NB4 (cell line): ENCODE results near the gene CDH22.

ENCODE experiments used
- DNase-seq: peaks from one replicate; pipeline ENCODE4 v3.0.0; 2010; ENCODE audit warnings: low read depth
- H3K4me3 ChIP-seq: one replicate; pipeline ENCODE4 v1.5.1; 2011; ENCODE audit warnings: mild to moderate bottlenecking, low read depth, low read length, moderate library complexity
- MYC ChIP-seq: IDR thresholded peaks from 2 replicates; pipeline ENCODE4 v1.6.1; 2011; ENCODE audit warnings: low read depth, low read length
- POLR2A ChIP-seq: IDR thresholded peaks from 2 replicates; pipeline ENCODE4 v1.6.1; 2011; ENCODE audit warnings: mild to moderate bottlenecking; ENCODE audit not compliant: insufficient read length; ENCODE audit errors: extremely low read depth
- TF ChIP-seq, protein P1 (sequence below): IDR thresholded peaks from 2 replicates; pipeline ENCODE4 v1.6.1; 2011; ENCODE audit warnings: low read depth, low read length
- TF ChIP-seq, protein P2 (sequence below): IDR thresholded peaks from one replicate; pipeline ENCODE4 v1.5.1; 2012; ENCODE audit warnings: low read depth, low read length

Gene CDH22

DNA sequence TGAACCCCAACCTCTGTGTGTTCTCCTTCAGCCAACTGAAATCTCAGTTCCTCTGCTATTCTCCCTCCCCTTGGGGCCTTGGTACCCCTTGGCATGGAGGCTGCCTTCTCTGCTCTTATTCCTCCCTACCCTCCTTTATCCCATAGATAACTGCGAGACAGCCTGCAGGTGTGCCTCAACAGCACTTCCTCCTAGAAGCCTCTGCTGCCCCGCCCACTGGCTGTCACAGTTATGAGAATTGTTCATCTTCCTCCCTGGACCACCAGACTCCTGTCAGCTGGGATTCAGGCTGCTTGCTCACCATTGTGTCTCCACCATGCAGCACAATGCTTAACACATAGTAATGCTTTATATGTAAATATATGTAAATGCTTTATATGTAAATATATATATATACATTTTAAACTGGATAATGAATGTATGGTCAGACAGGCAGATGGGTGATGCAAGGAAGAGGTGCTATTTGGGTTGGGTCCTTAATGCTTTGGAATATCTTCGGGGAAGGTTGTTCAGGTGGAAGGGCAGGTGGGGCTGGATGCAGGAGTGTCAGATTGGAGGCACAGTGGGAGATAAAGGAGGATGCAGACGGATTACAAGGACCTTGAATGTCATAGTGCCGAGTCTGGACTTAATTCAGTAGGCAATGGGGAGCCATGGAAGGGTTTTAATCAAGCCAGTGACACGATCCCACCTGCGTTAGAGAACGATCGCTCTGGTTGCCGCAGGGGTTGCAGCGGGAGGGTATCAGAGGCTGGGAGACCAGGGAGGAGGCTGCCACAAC, 4.9 kb downstream of the CDH22 start:
- TF ChIP-seq POLR2A (no peak), MYC (no peak)
- TF ChIP-seq, protein P1, sequence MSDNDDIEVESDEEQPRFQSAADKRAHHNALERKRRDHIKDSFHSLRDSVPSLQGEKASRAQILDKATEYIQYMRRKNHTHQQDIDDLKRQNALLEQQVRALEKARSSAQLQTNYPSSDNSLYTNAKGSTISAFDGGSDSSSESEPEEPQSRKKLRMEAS, result no peak
- TF ChIP-seq, protein P2, sequence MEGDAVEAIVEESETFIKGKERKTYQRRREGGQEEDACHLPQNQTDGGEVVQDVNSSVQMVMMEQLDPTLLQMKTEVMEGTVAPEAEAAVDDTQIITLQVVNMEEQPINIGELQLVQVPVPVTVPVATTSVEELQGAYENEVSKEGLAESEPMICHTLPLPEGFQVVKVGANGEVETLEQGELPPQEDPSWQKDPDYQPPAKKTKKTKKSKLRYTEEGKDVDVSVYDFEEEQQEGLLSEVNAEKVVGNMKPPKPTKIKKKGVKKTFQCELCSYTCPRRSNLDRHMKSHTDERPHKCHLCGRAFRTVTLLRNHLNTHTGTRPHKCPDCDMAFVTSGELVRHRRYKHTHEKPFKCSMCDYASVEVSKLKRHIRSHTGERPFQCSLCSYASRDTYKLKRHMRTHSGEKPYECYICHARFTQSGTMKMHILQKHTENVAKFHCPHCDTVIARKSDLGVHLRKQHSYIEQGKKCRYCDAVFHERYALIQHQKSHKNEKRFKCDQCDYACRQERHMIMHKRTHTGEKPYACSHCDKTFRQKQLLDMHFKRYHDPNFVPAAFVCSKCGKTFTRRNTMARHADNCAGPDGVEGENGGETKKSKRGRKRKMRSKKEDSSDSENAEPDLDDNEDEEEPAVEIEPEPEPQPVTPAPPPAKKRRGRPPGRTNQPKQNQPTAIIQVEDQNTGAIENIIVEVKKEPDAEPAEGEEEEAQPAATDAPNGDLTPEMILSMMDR, result no peak
- no peak for DNase-seq
- no peak overlapping the region for H3K4me3 ChIP-seq

DNA sequence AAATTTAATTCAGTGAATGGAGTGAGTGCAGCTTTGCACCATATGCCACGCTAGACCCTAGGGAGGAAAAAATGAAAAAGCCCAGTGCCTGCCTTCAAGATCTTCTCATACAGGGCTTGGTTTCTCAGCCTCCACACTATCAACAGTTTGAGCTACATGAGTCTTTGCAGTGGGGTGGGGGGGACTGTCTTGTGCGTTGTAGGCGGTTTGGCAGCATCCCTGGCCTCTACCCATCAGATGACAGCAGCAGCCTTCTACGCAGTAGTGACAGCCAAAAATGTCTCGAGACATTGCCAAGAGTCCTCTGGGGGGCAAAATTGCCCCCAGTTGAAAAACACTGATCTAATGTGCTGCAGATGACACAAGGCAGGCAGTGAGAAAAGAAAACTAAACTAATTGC, 6.2 kb downstream of the CDH22 start:
- TF ChIP-seq, protein P1, result no peak
- TF ChIP-seq MYC, result no peak
- TF ChIP-seq POLR2A, result no peak
- TF ChIP-seq, protein P2, result no peak
- DNase-seq, result no peak
- no peak overlapping the region for H3K4me3 ChIP-seq

DNA sequence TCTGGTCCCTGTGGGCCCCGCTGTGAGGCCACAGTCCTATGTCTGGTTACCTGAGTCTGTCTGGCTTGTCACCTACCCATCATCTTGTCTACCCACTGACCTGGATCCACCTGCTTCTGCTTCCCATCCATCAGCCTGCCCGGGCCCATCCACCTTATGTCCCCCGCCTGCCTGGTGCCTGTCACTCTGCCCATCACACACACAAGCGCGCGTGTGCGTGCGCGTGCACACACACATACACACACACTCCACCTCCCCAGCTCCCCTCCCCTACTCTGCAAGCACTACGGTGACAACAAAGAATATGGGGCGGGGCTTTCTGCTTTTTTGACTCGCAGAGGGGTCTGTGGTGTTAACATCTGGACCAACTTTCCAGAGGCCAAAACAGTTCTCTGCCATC, 8.0 kb downstream of the CDH22 start:
- H3K4me3 ChIP-seq, result no peak overlapping the region
- no peak for DNase-seq
- TF ChIP-seq, protein P2, result no peak
- no peak for TF ChIP-seq MYC

DNA sequence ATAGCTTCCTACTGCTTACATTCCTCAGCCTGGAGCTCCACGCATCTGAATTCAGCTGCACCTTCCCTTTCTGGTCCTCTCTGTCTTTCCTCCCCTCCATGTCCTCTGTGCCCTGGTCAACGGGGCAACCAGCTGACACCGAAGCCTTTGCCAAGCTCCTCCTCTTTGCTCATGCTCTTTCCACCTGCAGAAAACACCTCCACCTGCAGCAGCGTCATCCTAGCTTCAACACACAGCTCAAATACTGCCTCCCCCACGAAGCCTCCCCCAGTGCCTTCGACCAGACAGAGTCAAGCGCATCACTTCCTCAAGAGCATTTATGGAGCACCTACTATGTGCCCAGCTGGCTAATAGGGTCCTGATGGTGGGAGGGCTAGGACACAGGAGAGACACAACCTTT, 9.2 kb downstream of the CDH22 start:
- DNase-seq, result no peak
- TF ChIP-seq, protein P2, result no peak
- TF ChIP-seq MYC, result no peak
- TF ChIP-seq, protein P1, result no peak
- TF ChIP-seq POLR2A, result no peak
- H3K4me3 ChIP-seq, result no peak overlapping the region

DNA sequence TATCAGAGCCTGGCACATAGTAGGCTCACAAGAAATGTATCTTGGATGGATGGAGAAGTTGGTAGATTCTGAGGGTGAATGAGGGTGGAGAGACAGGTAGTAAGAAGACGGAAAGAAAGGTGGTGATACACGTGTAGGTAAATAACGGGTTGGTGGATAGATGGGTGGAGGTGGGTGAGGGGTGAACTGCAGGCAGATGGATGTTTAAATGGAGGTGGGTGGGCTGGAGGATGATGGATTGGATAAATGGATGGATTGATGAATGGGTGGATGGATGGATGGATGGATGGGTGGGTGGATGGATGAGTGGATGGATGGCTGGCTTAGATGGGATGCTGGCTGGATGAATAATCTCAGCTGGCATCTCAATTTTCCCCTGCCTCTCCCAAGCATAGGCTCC, 9.9 kb downstream of the CDH22 start:
- TF ChIP-seq, protein P1, result no peak
- TF ChIP-seq MYC, result no peak
- no peak for TF ChIP-seq POLR2A
- TF ChIP-seq, protein P2, result no peak
- no peak overlapping the region for H3K4me3 ChIP-seq
- no peak for DNase-seq

DNA sequence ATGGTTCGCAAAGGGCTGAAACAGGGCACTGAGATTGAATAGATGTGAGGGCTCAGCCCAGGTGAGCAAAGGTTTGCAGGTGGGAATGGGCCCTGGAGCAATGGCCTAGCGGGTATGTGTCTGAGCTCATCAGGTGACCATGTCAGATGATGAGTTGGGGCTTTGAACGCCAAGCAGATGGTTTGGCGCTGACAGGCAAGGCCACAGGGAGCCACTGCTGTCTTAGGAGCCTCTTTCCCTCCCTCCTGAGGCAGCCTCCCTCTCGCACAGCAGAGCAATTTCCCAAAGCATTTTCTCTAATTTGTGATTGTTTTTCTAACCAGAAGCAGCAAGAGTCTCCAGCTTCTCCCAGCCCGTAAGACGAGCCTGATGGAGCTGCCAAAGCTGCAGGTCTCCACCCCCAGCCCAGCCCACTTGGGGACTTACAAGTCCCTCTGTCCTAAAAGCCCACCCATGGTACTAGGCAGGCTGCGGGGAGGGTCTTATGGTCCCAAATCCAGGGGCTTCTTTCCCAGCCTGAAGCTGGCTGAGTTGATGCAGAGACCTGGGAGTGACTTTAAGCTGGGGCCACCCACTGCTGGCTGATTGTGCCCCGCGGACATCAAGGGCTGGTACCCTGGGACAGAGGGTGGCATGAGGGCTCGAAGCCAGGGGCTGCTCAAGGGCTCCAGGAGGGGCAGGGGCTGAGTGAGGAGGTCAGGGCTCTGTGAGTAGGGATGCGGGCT, 11.6 kb downstream of the CDH22 start:
- H3K4me3 ChIP-seq, result no peak overlapping the region
- DNase-seq, result no peak
- TF ChIP-seq POLR2A (no peak), MYC (no peak)
- TF ChIP-seq, protein P1, result no peak
- TF ChIP-seq, protein P2, result no peak
